TTC549 (cell line): ENCODE data around the gene SLC5A2.
A peak's percentile ranks its signal among the peaks of the same experiment; 100 is the strongest.

Experiments
- FAIRE-seq: peaks from 2 replicates; lab custom pipeline; 2012; peaks lifted over from hg19 to GRCh38; lab: Jason Lieb, UNC

SLC5A2 gene

DNA sequence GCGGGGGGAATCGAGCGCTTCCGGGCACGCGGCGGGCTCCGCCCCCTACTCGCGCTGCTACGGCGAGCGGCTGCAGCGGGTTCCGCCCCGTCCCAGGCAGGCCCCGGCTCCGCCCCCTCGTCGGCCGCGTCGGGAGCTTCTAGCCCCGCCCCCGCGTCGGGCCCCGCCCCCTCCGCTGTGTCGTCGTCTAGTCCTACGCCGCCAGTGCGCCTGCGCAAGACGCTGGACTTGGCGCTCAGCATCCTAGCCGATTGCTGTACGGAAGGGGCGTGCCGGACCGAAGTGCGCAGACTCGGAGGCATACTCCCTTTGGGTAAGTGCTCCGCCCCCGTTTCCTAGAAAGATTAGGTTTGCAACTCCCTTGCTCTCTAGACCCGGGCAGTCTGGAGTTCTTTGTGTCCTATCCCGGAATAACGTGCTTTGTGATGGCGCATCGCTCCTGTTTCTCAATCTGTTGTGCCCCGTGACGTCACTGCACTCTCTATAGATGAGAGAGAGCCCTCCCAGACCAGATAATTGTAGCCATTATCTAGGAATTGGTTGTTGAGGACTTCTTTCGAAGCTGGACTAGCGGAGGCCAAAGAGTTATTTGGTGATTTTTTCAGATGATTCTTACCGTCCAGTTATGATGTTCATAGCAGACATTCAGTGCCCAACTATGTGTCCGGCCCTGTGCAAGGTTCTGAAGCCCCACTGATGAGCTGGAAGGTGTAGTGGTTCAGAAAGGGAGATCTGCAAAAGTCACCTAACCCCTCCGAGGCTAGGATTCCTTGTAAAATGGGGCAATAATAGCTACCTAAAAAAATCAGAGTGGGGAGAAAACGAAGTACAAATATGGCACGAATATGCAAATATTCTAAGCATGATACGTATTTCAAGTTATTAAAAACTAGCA is 23.0 kb upstream of the SLC5A2 start:
- peak; percentile 26 for FAIRE-seq

DNA sequence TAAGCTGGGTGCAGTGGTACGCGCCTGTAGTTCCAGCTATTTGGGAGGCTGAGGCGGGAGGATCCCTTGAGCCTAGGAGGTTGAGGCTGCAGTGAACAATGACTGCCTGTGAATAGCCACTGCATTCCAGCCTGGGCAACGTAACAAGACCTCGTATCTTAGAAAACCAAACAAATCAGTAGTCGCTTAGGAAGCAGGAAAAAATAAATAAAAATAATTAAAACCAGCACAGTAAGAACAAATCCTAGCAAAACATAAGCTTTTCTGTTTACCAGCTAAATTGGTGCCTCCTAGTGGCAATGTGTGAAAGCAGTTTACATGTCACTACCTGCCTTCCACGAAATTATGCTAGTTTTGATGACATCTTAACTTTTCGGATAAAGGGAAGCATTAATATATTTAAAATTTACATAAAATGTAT is 22.3 kb upstream of the SLC5A2 start:
- peak; percentile 43 for FAIRE-seq

DNA sequence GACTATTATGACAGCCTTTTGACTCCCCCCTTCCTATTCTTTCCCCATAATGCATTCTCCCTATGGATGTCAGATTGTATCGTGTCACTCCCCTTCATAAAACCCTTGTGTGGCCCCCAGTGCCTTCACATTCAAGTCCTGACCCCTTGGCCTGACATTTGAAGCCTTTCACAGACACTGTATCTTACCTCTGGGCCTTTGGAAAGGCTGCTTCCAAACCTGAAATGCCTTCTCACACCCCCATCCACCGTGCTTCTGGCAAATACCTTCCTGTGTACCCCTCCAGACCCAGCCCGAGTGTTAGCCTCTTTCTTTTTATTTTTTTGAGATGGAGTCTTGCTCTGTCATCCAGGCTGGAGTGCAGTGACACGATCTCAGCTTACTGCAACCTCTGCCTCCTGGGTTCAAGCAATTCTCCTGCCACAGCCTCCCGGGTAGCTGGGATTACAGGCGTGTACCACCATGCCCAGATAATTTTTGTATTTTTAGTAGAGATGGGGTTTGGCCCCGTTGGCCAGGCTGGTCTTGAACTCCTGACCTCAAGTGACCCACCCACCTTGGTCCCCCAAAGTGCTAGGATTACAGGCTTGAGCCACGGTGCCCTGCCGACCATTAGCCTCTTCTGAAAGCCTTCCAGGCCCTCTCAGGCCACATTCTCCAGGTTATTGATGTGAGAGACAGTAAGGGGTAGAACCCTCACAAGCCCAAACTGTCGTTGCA is 21.6 kb upstream of the SLC5A2 start:
- no peak for FAIRE-seq

DNA sequence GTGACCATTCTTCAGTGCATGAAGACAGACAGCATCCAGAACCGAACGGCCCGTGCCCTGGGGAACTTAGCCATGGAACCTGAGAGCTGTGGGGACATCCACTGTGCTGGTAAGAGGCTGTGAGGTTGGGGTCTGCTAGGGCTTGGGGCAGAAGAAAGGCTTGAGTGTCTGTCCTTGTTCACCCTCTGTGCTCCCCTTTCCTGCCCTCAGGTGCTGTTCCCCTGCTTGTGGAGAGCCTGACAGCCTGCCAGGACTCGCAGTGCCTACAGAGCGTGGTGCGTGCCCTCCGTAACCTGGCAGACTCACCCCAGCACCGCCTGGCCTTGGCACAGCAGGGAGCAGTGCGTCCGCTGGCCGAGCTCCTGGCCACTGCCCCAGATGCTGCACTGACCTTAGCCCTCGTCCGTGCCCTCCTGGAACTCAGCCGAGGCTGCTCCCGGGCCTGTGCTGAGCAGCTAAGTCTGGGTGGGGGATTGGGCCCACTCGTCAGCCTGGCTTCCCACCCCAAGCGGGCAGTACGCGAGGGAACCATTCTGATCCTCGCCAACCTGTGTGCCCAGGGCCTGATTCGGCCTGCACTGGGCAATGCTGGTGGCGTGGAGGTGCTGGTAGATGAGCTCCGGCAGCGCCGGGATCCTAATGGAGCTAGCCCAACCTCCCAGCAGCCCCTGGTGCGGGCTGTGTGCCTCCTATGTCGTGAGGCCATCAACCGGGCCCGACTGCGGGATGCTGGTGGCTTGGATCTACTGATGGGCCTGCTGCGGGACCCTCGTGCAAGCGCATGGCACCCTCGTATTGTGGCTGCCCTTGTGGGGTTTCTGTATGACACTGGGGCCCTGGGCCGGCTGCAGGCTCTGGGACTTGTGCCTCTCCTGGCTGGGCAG is 20.8 kb upstream of the SLC5A2 start:
- FAIRE-seq: no peak

DNA sequence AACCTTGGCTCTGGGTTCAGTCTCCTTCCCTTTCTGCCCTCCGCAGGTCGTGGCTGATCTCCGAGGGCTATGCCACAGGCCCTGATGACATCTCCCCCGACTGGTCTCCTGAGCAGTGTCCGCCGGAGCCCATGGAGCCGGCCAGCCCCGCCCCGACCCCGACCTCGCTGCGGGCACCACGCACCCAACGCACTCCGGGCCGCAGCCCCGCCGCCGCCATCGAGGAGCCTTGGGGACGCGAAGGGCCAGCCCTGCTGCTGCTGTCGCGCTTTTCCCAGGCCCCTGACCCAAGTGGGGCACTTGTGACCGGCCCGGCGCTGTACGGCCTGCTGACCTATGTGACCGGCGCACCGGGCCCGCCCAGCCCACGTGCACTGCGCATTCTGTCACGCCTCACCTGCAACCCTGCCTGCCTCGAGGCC is 18.6 kb upstream of the SLC5A2 start:
- no peak for FAIRE-seq

DNA sequence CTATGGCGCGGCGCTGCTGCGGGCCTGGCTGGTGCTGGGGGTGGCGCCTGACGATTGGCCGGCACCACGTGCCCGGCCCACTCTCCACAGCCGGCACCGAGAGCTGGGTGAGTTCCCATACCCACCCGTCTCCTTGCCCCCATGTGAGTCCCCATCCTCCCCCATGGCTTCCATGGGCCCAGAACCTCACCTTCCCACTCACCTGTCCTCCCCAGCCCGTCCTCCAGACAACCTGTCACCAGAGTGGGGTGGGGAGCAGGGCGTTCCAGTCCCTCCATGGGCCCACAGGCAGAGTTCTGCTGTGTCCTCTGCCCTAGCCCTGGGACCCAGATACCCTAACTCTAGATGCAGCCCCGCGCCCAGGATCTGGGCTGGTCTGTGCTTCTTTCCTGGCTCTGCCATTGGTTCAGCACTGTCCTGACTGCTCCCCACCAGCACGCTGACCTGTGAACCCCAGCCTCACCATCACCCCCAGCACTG is 18.1 kb upstream of the SLC5A2 start:
- FAIRE-seq: no peak

DNA sequence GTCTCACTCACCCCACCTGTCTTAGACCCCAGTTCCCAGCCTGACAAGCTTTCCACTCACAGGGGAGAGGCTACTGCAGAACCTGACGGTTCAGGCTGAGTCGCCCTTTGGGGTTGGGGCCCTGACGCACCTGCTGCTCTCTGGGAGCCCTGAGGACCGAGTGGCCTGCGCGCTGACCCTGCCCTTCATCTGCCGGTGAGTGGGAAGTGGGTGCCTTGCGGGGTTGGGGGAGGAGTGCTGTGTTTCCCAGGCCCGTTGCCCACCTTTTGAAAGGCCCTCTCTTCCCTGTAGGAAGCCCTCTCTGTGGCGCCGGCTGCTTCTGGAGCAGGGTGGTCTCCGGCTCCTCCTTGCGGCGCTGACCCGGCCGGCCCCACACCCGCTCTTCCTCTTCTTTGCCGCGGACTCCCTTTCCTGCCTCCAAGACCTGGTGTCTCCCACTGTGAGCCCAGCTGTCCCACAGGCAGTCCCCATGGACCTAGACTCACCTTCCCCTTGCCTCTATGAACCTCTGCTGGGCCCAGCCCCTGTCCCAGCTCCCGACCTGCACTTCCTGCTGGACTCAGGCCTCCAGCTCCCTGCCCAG is 17.0 kb upstream of the SLC5A2 start:
- no peak for FAIRE-seq

DNA sequence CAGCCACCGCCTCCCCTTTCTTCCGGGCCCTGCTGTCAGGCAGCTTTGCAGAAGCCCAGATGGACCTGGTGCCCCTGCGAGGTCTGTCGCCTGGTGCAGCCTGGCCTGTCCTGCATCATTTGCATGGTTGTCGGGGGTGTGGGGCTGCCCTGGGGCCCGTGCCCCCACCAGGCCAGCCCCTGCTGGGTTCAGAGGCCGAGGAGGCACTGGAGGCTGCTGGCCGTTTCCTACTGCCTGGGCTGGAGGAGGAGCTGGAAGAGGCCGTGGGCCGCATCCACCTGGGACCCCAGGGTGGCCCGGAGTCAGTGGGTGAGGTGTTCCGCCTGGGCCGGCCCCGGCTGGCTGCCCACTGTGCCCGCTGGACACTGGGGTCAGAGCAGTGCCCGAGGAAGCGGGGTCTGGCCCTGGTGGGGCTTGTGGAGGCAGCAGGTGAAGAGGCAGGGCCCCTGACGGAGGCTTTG is 16.5 kb upstream of the SLC5A2 start:
- FAIRE-seq: no peak

DNA sequence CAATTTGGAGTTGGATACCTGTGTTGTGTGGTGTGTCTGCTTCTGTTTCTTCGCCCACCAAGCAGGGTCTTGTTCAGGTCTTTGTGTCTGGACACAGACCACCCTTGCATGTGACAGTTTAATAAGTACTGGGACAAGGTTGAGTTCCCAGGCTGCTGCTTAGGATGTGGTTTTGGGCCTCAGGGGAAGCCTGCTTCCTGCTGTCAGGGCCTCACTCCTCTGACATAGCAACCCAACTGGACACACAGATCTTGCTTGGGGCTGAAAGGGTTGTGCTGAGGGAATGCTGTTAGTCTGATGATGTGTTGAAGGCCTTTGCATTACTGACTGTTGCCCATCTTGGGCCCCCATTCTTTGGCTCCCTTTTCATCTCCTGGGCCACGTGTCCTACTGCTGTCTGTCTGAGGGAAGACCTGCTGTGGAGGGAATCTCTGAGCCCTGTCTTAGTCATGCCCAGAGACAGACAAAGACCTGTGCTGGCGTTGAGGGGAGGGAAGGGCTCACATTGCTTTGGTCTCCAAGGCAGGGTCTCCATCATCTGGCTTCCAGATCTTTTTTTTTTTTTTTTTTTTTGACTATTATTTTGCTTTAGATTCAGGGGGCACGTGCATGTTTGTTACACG is 15.7 kb upstream of the SLC5A2 start:
- FAIRE-seq: no peak

DNA sequence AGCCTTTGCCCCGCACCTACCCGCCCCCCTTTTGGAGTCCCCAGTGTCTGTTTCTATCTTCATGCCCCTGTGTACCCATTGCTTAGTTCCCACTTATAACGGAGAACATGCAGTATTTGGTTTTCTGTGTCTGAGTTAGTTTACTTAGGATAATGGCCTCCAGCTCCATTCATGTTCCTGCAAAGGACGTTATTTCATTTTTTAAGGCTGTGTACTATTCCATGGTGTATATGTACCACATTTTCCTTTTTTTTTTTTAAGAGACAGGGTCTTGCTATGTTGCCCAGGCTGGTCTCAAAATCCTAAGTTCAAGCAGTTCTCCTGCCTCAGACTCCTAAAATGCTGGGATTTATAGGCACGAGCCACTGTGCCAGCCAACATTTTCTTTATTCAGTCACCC is 15.1 kb upstream of the SLC5A2 start:
- no peak for FAIRE-seq

DNA sequence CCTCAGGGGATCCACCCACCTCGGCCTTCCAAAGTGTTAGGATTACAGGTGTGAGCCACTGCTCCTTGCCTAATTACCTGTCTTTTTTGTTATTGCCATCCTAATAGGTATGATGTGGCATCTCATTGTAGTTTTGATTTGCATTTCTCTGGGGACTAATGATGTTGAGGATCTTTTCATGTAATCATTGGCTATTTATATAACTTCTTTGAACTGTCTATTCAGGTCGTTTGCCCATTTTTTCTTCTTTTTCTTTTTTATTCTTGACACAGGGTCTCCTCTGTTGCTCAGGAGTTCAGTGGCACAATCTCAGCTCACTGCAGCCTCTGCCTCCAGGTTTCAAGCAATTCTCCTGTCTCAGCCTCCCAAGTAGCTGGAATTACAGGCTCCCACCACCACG is 12.3 kb upstream of the SLC5A2 start:
- FAIRE-seq: no peak

DNA sequence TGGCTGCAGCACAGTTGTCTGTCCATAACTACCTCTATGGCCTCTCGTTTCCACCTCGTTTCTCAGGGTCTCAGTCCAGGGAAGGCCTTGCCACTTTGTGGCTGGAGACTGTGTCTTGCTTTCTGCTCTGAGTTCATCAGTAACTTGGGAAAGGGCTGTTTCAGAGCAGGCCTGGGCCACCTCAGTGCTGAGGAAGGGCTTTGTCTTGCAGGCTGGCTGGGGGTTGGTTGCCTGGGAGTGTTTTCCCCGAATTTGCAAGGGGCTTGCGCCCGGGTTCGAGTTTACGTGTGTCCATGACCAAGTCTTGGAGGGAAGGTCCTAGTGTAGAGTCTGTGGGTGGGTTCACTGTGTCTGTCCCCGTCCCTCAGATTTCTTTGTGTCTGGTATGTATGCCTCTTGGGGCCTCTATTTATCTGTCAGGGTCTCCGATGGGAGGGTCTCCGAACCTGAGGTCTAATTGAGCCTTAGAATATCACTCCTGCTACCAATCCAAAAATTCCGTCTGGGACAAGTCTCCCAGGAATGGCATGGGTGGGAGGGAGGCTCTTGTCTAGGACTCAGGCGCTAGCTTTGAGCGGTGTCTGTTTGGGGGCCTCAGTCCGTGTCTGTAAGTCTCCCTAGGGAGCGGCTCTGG is 11.6 kb upstream of the SLC5A2 start:
- no peak for FAIRE-seq

DNA sequence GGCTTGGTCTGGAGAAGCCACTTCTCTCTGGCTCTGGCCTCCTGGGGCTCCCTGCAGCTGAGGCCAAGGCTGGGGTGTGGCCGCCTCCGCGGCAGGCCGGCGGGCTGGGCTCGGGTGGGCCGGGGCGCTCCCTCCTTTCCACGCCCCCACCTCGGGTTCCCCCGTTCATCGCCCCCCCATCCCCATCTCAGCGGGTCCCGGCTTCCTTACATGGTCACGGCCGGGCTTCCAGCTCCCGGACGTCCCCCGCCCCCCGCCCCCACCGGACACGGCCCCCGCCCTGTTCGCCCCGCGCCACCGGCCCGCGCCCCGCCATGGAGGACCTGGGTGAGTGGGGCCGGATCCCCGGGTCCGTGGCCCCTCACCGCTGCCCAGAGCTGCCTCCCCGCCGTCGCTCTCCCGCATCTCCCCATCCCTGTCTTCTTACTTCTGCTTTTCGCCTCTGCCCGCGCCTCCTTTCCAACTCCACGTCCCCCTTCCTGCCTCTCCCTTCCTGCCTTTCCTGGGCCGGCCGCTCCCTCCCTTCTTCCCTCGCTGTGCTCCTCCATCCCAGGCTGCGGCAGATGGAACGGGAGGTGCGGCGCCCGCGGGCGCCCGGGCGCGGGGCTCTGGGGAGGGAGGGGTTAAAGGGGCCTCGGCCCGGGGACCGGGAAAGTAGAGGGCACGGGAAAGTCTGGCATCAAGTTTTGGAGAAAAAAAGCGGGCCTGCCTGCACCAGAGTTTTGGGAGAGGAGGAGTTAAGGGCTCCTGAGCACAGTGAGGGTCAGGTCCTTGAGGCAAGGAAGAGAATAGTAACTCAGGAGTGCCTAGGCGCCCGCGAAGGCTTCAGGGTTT is 10.8 kb upstream of the SLC5A2 start, which contains the start of gene TGFB1I1:
Gene TGFB1I1 (plus strand): TSS at position 278 of the 834 bp plus-strand sequence. CDS start 37 bp downstream, at position 315.
- FAIRE-seq: no peak

DNA sequence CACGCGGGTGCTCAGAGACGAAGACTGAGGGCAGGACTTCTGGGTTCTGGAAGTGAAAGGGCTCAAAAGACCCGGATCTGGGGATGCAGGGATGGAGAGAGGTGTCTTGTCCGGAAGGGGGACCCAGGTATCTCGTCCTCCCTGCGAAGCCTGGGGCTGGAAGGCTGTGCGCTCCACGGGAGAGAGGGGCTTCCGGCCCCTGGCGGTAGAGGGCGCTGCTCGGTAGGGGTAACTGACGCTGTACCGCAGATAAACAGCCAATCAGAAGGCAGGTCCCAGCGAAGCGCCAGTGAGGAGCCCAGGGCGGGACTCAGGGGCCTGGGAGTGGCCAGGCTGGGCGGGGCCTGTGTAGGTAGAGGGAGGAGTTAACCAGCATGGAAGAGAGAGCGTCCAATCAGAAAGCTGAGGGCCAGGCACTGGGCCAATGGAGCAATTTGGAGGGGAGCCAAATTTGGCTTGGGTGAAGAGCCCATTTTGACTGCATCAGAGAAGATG is 10.2 kb upstream of the SLC5A2 start:
- no peak for FAIRE-seq

DNA sequence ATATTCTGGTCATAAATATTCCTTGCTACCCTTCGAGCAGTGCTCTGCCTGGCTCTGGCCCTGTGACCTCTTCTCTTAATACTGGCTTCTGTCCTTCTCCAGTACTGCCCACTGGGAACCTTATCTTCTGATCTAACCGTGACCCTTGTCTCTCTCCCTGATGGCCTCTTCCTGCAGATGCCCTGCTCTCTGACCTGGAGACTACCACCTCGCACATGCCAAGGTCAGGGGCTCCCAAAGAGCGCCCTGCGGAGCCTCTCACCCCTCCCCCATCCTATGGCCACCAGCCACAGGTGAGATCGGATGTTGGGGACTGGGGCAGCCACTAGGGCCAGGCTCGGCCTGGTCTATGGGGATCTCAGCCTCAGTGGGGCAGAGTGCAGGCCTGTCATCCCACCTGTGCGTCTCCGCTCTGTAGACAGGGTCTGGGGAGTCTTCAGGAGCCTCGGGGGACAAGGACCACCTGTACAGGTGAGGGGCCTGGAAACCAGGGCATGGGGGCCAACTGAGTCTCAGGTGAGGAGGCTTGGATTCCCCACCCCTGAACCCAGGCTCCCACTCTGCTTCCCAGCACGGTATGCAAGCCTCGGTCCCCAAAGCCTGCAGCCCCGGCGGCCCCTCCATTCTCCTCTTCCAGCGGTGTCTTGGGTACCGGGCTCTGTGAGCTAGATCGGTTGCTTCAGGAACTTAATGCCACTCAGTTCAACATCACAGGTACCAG is 9.5 kb upstream of the SLC5A2 start:
- no peak for FAIRE-seq

DNA sequence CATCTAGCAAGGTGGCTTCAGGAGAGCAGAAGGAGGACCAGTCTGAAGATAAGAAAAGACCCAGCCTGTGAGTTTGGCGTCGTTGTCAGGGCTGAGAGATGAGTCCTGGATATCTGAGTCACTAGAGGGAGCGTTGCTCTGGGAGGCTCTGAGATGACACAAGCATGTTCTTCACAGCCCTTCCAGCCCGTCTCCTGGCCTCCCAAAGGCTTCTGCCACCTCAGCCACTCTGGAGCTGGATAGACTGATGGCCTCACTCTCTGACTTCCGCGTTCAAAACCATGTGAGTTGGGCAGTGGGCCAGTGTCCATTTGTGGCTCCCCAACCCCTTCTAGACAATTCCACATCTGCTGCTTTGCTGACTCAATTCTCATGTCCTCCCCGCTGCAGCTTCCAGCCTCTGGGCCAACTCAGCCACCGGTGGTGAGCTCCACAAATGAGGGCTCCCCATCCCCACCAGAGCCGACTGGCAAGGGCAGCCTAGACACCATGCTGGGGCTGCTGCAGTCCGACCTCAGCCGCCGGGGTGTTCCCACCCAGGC is 8.7 kb upstream of the SLC5A2 start:
- no peak for FAIRE-seq

DNA sequence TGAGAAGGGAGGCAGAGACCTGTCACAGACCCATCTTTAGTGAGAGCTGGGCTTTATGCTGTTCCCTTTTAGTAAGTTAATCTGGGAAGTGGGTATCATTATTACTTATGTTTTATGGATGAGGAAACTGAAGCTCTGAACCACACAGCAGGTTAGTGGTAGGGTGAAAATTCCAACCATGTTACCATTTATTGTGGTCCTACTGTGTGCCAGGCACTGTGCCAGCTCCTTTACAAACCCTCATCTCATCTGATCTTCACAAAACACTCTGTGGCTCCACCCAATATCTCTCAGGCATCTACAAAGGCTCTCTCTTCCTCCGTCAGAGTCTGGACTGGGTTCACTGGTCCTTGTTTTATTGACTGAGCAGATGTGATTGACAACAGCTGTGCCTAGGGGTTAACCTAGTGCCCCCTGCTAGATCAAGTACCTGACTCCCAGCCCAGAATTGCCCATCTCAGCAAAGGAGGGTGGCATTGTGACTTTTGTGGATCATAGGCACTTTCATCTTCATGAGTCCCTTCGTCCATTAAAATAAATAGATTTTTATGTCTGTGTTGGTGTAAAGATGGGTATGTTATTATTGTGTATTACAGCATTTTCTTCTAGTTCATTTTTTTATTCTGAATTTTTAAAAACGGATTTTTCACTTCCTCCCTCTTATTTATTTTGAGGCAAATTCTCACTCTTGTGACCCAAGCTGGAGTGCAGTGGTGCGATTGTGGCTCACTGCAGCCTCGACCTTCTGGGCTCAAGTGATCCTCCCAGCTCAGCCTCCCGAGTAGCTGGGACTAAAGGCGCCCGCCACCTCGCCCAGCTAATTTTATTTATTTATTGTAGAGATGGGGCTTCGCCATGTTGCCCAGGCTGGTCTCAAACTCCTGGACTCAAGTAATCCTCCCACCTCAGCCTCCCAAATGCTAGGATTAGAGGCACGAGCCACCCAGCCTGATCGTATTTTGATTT is 7.9 kb upstream of the SLC5A2 start:
- no peak for FAIRE-seq

DNA sequence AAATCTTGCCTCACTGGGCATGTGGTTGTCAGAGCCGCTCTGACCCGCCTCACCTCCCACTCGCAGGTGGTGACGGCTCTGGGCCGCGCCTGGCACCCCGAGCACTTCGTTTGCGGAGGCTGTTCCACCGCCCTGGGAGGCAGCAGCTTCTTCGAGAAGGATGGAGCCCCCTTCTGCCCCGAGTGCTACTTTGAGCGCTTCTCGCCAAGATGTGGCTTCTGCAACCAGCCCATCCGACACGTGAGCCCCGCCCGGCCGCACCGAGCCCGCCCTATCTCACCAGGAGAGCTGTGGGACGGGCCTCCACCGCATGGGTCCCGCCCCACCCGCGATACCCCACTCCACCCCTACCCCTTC is 7.0 kb upstream of the SLC5A2 start:
- no peak for FAIRE-seq
